Prostate gland (tissue), 2 donors: ENCODE measurements around the gene SMAD5.

ENCODE experiments used
- CTCF ChIP-seq, 4 experiments: fragments of 200-600 bp in 2 of 4; fragments of 450-650 bp in 2 of 4; sonication (generic) in 2 of 4; IDR thresholded peaks; 1 replicate in 3 of 4; 2 replicates in 1 of 4; pipeline ENCODE4 v1.5.1; 2016 to 2019; ENCODE audit warnings: antibody characterized with exemption in 4 of 4, mild to moderate bottlenecking in 2 of 4, moderate library complexity in 2 of 4
- POLR2A ChIP-seq: fragments of 450-650 bp; IDR thresholded peaks from one replicate; pipeline ENCODE4 v1.6.1; 2016; ENCODE audit warnings: antibody characterized with exemption, mild to moderate bottlenecking
- POLR2AphosphoS5 ChIP-seq: sonication (generic); formaldehyde crosslinking; IDR thresholded peaks from one replicate; pipeline ENCODE4 v1.6.1; 2017; ENCODE audit warnings: antibody characterized with exemption

- TF ChIP-seq CTCF (IDR thresholded peaks at IDR 0.05) = no peak
- TF ChIP-seq POLR2A = no peak
- no peak for TF ChIP-seq POLR2AphosphoS5
Measured at GRCh38 chr5:136094913-136095641, 37.6 kb upstream of the SMAD5 start.
